AG10803 (cell line): ENCODE results near the gene TDRD10.

Experiments
- DNase-seq: peaks from one replicate; pipeline ENCODE4 v3.0.0; 2010; ENCODE audit warnings: low read depth
- H3K4me3 ChIP-seq: 2 replicates; pipeline ENCODE4 v1.5.1; 2011; ENCODE audit warnings: mild to moderate bottlenecking, low read length, control low read depth
- CTCF ChIP-seq: conservative IDR thresholded peaks from 2 replicates; pipeline ENCODE4 v1.5.1; 2011; ENCODE audit warnings: mild to moderate bottlenecking, low read length, control low read depth, inconsistent platforms

Gene TDRD10

GRCh38 chr1:154547105-154547732 is 45.2 kb downstream of the TDRD10 start:
- DNase-seq, result no peak
- no peak for TF ChIP-seq CTCF
- H3K4me3 ChIP-seq, result no peak overlapping the region

GRCh38 chr1:154548028-154548427 is 46.0 kb downstream of the TDRD10 start:
- H3K4me3 ChIP-seq, result no peak overlapping the region
- DNase-seq, result no peak
- no peak for TF ChIP-seq CTCF

DNA sequence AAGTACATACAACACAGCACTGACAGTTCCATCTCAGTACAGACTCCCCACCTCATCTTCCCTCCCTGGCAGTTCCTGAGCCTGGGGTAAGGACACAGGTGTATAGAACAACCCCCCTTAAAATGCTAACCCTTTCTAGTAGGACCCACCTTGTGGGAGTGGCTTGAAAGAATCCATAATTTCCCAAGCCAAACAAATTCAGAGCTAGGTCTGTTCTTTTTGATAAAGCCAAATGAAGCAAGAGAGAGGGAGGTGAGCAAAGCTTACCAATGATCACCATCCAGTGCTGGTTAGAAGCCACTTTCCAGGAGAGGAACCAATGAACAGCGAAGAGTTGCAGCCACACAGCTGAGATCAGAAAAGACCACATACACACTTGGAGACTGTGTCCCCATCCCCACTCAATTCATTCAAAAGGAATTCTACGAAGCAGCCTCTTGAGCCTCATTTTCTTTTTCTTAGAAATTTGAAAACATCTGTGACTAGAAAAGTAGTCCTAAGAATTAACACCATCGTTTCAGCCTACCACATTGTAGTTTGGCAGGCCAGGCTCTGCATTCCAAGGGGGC is 47.3 kb downstream of the TDRD10 start:
- TF ChIP-seq CTCF, result no peak
- H3K4me3 ChIP-seq, result no peak overlapping the region
- no peak for DNase-seq

DNA sequence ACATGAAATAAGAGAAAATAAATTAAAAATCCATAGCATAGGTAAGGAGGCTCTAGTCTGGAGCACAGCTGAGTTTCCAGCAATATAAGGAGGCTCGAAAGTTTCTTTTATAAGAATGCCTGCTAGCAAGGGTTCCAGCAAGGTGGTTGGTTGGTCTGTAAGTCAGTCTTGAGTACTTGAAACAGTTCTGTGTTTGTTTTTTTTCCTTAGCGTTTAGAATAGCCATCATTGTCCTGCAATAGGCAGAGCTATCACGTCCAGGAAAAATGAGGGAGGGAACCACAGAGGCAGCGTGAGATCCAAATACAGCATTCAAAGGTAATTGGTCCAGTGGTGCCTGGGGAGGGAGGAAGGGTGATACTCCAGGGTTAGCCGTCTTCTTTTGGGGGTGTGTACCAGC is 48.1 kb downstream of the TDRD10 start:
- no peak for TF ChIP-seq CTCF
- no peak overlapping the region for H3K4me3 ChIP-seq
- DNase-seq, result no peak

DNA sequence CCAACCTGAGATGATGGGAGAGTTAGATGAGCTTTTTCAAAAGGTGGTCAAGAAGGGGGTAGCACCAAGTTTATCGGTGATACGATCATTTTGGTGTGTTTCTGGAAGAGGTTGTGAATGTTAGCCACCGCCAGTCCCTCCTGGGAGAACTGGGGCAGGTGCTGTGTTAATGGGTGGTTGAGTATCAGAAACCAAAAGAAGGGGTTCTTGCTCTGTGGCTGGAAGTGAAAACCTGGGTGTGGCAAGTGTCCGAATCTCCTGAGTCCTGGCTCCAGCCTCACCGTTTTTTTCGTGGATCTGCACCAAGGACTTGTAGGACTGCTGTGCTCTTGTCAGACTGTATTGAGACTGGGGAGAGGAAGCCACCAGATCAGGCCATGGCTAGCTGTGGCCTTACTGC is 48.6 kb downstream of the TDRD10 start:
- no peak overlapping the region for H3K4me3 ChIP-seq
- no peak for TF ChIP-seq CTCF
- no peak for DNase-seq

DNA sequence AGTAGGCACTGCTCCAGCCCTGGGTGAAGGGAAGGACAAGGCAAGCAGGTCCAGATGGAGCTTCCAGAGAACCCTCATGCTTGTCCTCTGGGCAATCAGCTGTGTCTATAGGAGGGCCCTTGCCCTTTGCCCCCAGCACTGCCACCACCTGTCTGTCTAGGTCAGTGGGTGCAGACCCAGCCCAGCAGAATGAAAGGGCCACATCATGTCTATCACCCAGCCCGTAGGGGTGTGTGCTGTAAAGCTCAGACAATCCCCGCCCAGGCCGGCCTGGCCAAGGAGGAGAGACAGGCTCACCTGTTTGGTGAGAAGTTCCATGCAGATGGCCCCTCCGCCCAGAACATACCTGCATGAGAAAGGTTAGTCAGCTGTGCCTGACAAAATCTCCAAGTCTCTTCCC is 49.5 kb downstream of the TDRD10 start:
- no peak for DNase-seq
- H3K4me3 ChIP-seq, result no peak overlapping the region
- no peak for TF ChIP-seq CTCF

DNA sequence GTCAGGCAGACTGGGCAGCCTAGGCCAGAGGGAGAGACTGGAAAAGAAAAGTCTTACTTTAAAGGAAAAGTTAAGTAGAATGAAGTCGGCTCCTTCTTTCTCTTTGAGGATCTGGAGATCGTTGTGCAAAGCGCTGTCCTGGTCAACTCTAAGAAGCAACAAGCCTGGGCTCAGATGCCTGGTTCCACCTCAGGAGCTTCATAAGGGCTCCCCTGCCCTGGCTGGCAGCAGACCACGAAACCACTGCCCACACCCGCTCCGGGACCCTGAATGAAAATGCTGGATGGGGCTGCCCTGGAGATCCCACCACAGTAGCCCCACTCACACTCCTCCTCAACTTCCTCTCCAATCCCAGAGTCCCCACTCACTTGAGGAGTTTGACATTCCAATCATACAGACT is 50.0 kb downstream of the TDRD10 start:
- DNase-seq, result no peak
- TF ChIP-seq CTCF, result no peak
- no peak overlapping the region for H3K4me3 ChIP-seq
